ENCODE results near the gene SOHLH1. TPM values are rescaled to one million over a fixed set of nuclear protein-coding genes. Genes with fewer than 3 reads are reported as not detected.

Gene SOHLH1
- total RNA-seq, 2 experiments from 2014 or later = not detected

DNA sequence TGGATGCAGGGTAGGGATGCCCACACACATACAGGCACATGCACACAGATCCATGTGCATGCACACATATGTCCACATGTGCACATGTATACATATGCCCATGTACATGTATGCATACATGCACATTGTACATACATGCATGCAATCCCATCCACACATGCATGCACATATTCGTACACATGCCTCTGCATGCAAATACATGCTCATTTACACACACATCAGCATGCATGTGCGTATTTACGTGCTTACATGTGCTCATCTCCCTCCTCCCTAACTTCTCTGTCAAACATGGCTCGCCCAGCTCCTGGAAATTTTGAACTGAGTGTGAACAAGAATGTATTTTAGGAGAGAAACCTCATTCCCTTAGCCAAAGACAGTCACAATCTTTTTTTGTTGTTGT is 8.9 kb upstream of the SOHLH1 start:
- no peak for DNase-seq (ENCODE audit: low spot score)
- ChIA-PET CTCF (ENCODE audit: unreplicated experiment) (no interaction called here), POLR2A (no interaction called here)
- Histone ChIP-seq H3K4me3 (ENCODE audit: low read depth, low read length, poor library complexity, severe bottlenecking) (no peak overlapping the region), H3K27ac (ENCODE audit: low read depth, low read length, poor library complexity, severe bottlenecking) (no peak overlapping the region), H3K79me2 (ENCODE audit: insufficient read depth, low read depth, low read length) (no peaks in the 10 kb centered on the region), H4K20me1 (ENCODE audit: insufficient read depth, low read length) (no peaks in the 10 kb centered on the region), H2AFZ (ENCODE audit: low read length) (no peak overlapping the region), H3K4me2 (ENCODE audit: low read length) (no peak overlapping the region), H3K36me3 (ENCODE audit: insufficient read depth, low read length) (no peaks in the 10 kb centered on the region), H3K4me1 (ENCODE audit: insufficient read depth, low read length, poor library complexity, severe bottlenecking) (no peaks in the 10 kb centered on the region), H3K9me3 (ENCODE audit: low read length) (no peaks in the 10 kb centered on the region), H3K9me2 (ENCODE audit: insufficient read depth, low read length) (no peaks in the 10 kb centered on the region)
- no peak for TF ChIP-seq EZH2phosphoT487 (IDR thresholded peaks at IDR 0.05; ENCODE audit: borderline replicate concordance, low read depth, low read length)
- TF ChIP-seq, protein P1, sequence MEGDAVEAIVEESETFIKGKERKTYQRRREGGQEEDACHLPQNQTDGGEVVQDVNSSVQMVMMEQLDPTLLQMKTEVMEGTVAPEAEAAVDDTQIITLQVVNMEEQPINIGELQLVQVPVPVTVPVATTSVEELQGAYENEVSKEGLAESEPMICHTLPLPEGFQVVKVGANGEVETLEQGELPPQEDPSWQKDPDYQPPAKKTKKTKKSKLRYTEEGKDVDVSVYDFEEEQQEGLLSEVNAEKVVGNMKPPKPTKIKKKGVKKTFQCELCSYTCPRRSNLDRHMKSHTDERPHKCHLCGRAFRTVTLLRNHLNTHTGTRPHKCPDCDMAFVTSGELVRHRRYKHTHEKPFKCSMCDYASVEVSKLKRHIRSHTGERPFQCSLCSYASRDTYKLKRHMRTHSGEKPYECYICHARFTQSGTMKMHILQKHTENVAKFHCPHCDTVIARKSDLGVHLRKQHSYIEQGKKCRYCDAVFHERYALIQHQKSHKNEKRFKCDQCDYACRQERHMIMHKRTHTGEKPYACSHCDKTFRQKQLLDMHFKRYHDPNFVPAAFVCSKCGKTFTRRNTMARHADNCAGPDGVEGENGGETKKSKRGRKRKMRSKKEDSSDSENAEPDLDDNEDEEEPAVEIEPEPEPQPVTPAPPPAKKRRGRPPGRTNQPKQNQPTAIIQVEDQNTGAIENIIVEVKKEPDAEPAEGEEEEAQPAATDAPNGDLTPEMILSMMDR (conservative IDR thresholded peaks at IDR 0.05; ENCODE audit: low read length) = no peak
- BruUV-seq (replicated peaks) = no TSS peak
- intact Hi-C loops (cut with micrococcal nuclease; ENCODE audit: unreplicated experiment) = no loop called here

DNA sequence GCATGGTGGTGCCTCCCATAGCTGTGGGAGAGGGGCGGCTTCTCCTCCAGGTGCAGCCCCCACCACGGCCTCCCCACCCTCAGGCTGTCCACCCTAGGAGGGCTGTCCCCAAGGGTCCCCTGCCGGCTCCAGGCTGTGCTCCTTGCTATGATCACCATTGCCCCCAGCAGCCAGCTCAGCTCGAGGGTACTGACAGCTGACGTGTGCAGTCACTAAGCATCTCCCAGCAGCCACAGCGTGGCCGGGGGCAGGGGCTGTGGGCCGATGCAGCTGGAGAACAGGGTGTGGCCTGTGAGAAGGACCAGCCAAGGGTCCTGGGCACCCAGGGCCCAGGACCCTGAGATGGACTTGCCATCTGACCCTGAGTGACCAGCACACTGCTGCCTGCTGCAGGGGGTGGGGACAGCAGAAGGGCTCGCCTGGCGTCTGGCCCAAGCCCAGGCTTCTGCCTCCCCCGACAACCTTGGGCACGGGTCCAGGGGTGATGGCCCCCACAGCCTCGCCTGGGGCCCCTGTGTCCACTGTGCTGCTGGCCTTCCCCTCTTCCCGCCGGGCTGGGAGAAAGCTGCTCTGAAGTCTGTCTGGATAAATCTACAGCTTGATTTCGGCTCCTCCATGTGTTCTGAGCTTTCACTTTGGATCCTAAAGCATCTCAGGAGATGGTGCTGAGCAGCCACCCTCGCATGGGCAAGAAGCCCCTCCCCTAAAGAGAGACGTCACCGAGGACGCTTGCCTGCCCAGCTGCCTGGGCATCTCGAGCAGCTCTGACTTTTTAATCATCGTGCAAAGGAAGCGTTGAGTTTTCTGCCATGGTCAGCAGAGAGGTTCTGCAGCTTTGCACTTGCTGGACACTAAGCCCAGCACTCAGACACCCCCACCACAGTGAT is 8.2 kb upstream of the SOHLH1 start:
- Histone ChIP-seq H3K4me3 (ENCODE audit: low read depth, low read length, poor library complexity, severe bottlenecking) (no peak overlapping the region), H4K20me1 (ENCODE audit: insufficient read depth, low read length) (no peaks in the 10 kb centered on the region), H3K9me2 (ENCODE audit: insufficient read depth, low read length) (no peaks in the 10 kb centered on the region), H3K27ac (ENCODE audit: low read depth, low read length, poor library complexity, severe bottlenecking) (no peak overlapping the region), H2AFZ (ENCODE audit: low read length) (no peak overlapping the region), H3K9me3 (ENCODE audit: low read length) (no peaks in the 10 kb centered on the region), H3K79me2 (ENCODE audit: insufficient read depth, low read depth, low read length) (no peaks in the 10 kb centered on the region), H3K4me2 (ENCODE audit: low read length) (no peak overlapping the region), H3K4me1 (ENCODE audit: insufficient read depth, low read length, poor library complexity, severe bottlenecking) (no peaks in the 10 kb centered on the region), H3K36me3 (ENCODE audit: insufficient read depth, low read length) (no peaks in the 10 kb centered on the region)
- no peak for TF ChIP-seq EZH2phosphoT487 (IDR thresholded peaks at IDR 0.05; ENCODE audit: borderline replicate concordance, low read depth, low read length)
- TF ChIP-seq, protein P1 (conservative IDR thresholded peaks at IDR 0.05; ENCODE audit: low read length) = no peak
- intact Hi-C loops (cut with micrococcal nuclease; ENCODE audit: unreplicated experiment) = no loop called here
- DNase-seq (ENCODE audit: low spot score) = no peak
- ChIA-PET CTCF (ENCODE audit: unreplicated experiment) (no interaction called here), POLR2A (no interaction called here)
- no TSS peak for BruUV-seq (replicated peaks)

DNA sequence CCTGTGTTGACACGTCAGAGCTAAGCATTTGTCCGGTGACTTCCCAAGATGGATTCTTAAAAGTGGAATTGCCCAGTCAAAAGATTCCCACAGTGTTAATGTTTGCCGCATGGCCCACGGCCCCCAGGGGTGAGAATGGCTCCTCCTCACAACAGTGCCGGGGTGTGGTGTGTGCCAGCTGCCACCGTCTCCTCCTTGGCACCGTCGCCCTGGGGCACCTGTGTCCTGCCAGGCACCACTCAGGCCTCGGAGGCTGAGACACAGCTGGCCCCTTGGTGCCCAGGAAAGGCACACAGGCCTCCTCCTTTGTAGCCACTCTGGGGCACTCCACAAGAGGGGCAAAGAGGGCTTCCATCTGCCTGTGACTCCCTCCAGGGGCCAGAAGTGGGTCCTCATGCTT is 7.0 kb upstream of the SOHLH1 start:
- ChIA-PET CTCF (ENCODE audit: unreplicated experiment) (no interaction called here), POLR2A (no interaction called here)
- no peak overlapping the region for H3K27ac ChIP-seq (ENCODE audit: low read depth, low read length, poor library complexity, severe bottlenecking)

More for the DNA sequence above, 7.0 kb upstream of the SOHLH1 start:
- Histone ChIP-seq H3K4me1 (ENCODE audit: insufficient read depth, low read length, poor library complexity, severe bottlenecking) (no peaks in the 10 kb centered on the region), H4K20me1 (ENCODE audit: insufficient read depth, low read length) (no peaks in the 10 kb centered on the region), H3K9me2 (ENCODE audit: insufficient read depth, low read length) (no peaks in the 10 kb centered on the region), H3K79me2 (ENCODE audit: insufficient read depth, low read depth, low read length) (no peaks in the 10 kb centered on the region), H3K4me3 (ENCODE audit: low read depth, low read length, poor library complexity, severe bottlenecking) (no peak overlapping the region), H3K9me3 (ENCODE audit: low read length) (no peaks in the 10 kb centered on the region), H3K4me2 (ENCODE audit: low read length) (no peak overlapping the region), H3K36me3 (ENCODE audit: insufficient read depth, low read length) (no peaks in the 10 kb centered on the region), H2AFZ (ENCODE audit: low read length) (no peak overlapping the region)
- intact Hi-C loops (cut with micrococcal nuclease; ENCODE audit: unreplicated experiment) = no loop called here
- no peak for TF ChIP-seq EZH2phosphoT487 (IDR thresholded peaks at IDR 0.05; ENCODE audit: borderline replicate concordance, low read depth, low read length)
- no peak for DNase-seq (ENCODE audit: low spot score)
- no TSS peak for BruUV-seq (replicated peaks)
